Measurements from ENCODE around the gene HECW1. TPM values are rescaled to one million over a fixed set of nuclear protein-coding genes. Genes with fewer than 3 reads are reported as not detected.

HECW1 gene
- total and polyA plus RNA-seq, 2 of the 8 experiments (the other 6 are each of a cell fraction or from before 2014, with no cell fraction given), result 2.9 to 12.7 TPM

DNA sequence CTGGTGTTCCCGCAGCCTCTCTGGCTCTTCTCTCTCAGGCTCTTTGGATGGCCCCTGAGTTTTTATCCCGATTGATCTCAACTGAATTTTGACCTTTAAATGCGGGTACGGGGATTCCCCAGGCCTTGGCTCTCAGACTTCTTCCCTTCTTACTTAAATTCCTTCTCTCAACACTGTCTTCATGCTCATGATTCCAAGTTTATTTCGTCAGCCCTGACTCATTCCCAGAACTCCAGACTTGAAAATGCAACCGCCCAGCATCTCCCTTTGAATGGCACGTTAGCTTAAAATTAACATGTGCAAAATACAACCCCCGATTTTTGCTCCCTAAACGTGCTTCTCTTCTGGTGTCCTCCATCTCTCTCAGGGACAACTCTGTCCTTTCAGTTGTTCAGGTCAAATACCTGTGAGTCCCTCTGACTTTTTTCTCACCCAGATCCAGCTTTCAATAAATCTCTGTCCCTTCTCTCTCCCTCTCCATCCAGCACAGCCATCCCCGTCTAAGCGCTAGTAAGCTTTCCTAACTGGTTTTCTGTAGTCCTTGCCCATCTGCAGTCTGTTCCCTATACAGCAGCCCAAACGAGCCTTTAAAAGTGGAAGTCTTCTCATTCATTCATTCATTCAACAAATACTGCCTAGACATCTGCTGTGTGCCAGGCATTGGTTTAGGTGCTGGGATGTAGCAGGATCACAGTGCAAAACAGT, 7.1 kb downstream of the HECW1 start:
- no peak for DNase-seq (ENCODE audit: low read depth in 1 of 2, low spot score in 2 of 2)
- no peak overlapping the region for H3K27ac ChIP-seq (ENCODE audit: low read depth, low read length)
- no peaks in the 10 kb centered on the region for H3K36me3 ChIP-seq (ENCODE audit: control insufficient read depth in 2 of 4, insufficient read depth in 4 of 4, low read length in 3 of 4)
- no peaks in the 10 kb centered on the region; the same call in 1 of the 2 replicates for H3K79me1 ChIP-seq (ENCODE audit: low read depth, low read length)
- H2BK12ac ChIP-seq (ENCODE audit: low read depth, low read length), result peak overlapping the region; percentile 93
- H3K18ac ChIP-seq (ENCODE audit: extremely low read depth, low read length), result peak overlapping the region; percentile 86
- H3K9me3 ChIP-seq (ENCODE audit: insufficient read depth in 2 of 2, low read depth in 1 of 2, low read length in 1 of 2), result no peaks in the 10 kb centered on the region
- 49% methylated on average over 12 of the region's 12 CpGs; no CpG with 5 or more reads in 1 of the 2 experiments for WGBS, 2 experiments (ENCODE audit: extremely low coverage in 1 of 2, insufficient coverage in 1 of 2, insufficient read length in 1 of 2, insufficient replicate concordance in 2 of 2, low coverage in 1 of 2, low lambda C conversion rate in 2 of 2, missing lambda C conversion rate in 1 of 2)
- H2BK20ac ChIP-seq (ENCODE audit: low read length), result peak overlapping the region; percentile 81
- H3K9ac ChIP-seq (replicated peaks in 1 of 4; ENCODE audit: extremely low read depth in 1 of 4, low read depth in 3 of 4, low read length in 3 of 4), result no peak overlapping the region; a peak in 1 of 7 replicates
- H3K4me3 ChIP-seq (ENCODE audit: extremely low read depth in 1 of 4, insufficient read depth in 2 of 4, low read depth in 3 of 4, low read length in 4 of 4), result no peak overlapping the region
- peak overlapping the region; percentile 8; the same call in 1 of the 2 replicates for H2AFZ ChIP-seq (ENCODE audit: low read length)
- no peak overlapping the region for H3K23ac ChIP-seq (ENCODE audit: insufficient read length)
- TF ChIP-seq JUND (IDR thresholded peaks at IDR 0.05; ENCODE audit: low read length) (peak; percentile 25; the same call in 1 of the 2 replicates), RFX5 (IDR thresholded peaks at IDR 0.05; ENCODE audit: borderline replicate concordance, low read depth, low read length) (no peak)
- no peak overlapping the region for H4K5ac ChIP-seq (ENCODE audit: insufficient read length, low read depth, low read length)
- H4K8ac ChIP-seq (ENCODE audit: extremely low read depth, insufficient read depth, low read length), result no peak overlapping the region
- H3K23me2 ChIP-seq (ENCODE audit: low read depth, low read length), result no peaks in the 10 kb centered on the region
- H3K79me2 ChIP-seq (ENCODE audit: control insufficient read depth in 1 of 2, insufficient read depth in 2 of 2, low read length in 2 of 2), result peaks cover 0 to 33% of the 10 kb centered on the region in 2 experiments; a peak in 3 of 4 replicates
- H2BK120ac ChIP-seq (replicated peaks; ENCODE audit: low read depth, low read length), result peak overlapping the region; percentile 51
- FAIRE-seq, result peak; percentile 45
- H4K91ac ChIP-seq (replicated peaks; ENCODE audit: insufficient read length, low read length), result peak overlapping the region; percentile 49
- no peaks in the 10 kb centered on the region for H4K20me1 ChIP-seq (replicated peaks in 1 of 2; ENCODE audit: control insufficient read depth in 1 of 2, insufficient read depth in 2 of 2, low read length in 2 of 2)
- H3K14ac ChIP-seq (ENCODE audit: insufficient read length), result no peak overlapping the region
- CTCF ChIA-PET (ENCODE audit: partially characterized antibody), result interaction anchor here (0.5 to 4.0 kb wide), 8 partner anchors 8 to 91 kb away, joined by 3 to 24 read pairs (median 4); no protein-coding TSS in a partner anchor
- POLR2A ChIA-PET (ENCODE audit: partially characterized antibody), result no interaction called here
- H3K4me2 ChIP-seq (ENCODE audit: insufficient read depth in 1 of 2, low read depth in 2 of 2, low read length in 2 of 2), result peak overlapping the region in 1 of 2 experiments; percentile 52; a peak in 2 of 4 replicates
- H3K4ac ChIP-seq (replicated peaks; ENCODE audit: insufficient read length, low read depth, low read length), result peak overlapping the region; percentile 58
- H2BK15ac ChIP-seq (ENCODE audit: low read length), result peak overlapping the region; percentile 50; the same call in 1 of the 2 replicates
- H3K4me1 ChIP-seq (replicated peaks in 1 of 4; ENCODE audit: control insufficient read depth in 3 of 4, insufficient read depth in 4 of 4, low read length in 3 of 4), result peaks cover 4 to 15% (median 7%) of the 10 kb centered on the region in 4 experiments; a peak in 6 of 7 replicates
- H3K56ac ChIP-seq (replicated peaks; ENCODE audit: insufficient read length, low read depth, low read length), result no peak overlapping the region
- H2BK5ac ChIP-seq (ENCODE audit: low read depth, low read length), result peak overlapping the region; percentile 84
- peak overlapping the region; percentile 97 for H2AK5ac ChIP-seq (ENCODE audit: low read depth, low read length)
- H3K27me3 ChIP-seq (replicated peaks in 1 of 4; ENCODE audit: control insufficient read depth in 3 of 4, extremely low read depth in 1 of 4, insufficient read depth in 3 of 4, low read length in 3 of 4), result peaks cover 0 to 2% (median 0%) of the 10 kb centered on the region in 4 experiments; a peak in 1 of 7 replicates

Measured in H1 (cell line).